ENCODE data around the gene TBL1X.

DNA sequence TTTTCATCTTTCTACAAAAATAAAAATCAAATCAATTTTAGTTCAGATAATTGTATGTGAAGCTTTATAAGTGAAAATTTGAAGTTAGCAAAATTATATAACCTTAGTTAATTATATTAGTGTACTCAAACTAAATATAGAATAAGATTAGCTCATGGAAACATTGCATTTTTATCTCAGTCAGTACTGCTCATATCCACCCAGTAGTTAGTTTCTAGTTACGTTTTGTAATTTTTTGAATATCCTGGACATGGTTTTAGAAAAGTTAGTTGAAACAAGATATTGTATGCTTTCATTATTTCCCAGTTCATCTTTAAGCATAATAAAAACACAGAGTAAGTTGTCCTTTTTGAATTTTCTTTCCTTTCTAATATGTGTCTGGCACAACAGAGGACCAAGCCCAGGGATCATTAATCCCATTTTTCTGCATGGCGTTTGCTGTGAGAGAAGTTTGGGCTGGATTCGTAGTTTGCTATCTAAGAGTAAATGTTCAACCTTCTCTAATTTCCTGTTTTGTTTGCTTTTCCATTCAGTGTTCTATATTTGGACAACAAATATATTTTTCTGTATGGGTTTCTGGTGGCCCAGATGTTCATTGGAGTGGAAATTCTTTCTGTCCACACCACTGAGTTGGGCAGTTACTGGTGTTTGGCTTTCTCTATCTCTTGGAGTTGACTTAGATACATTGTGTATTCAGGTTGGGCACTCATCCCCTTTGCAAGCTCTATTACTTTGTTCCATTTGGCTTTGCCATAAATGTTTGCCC, 12.1 kb downstream of the TBL1X start:
- TF ChIP-seq, protein P1, sequence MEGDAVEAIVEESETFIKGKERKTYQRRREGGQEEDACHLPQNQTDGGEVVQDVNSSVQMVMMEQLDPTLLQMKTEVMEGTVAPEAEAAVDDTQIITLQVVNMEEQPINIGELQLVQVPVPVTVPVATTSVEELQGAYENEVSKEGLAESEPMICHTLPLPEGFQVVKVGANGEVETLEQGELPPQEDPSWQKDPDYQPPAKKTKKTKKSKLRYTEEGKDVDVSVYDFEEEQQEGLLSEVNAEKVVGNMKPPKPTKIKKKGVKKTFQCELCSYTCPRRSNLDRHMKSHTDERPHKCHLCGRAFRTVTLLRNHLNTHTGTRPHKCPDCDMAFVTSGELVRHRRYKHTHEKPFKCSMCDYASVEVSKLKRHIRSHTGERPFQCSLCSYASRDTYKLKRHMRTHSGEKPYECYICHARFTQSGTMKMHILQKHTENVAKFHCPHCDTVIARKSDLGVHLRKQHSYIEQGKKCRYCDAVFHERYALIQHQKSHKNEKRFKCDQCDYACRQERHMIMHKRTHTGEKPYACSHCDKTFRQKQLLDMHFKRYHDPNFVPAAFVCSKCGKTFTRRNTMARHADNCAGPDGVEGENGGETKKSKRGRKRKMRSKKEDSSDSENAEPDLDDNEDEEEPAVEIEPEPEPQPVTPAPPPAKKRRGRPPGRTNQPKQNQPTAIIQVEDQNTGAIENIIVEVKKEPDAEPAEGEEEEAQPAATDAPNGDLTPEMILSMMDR (IDR thresholded peaks at IDR 0.05) = no peak
- TF ChIP-seq POLR2A (IDR thresholded peaks at IDR 0.05) = no peak

All from adrenal gland (tissue), 5 donors.